ENCODE results near the gene ALK.

DNA sequence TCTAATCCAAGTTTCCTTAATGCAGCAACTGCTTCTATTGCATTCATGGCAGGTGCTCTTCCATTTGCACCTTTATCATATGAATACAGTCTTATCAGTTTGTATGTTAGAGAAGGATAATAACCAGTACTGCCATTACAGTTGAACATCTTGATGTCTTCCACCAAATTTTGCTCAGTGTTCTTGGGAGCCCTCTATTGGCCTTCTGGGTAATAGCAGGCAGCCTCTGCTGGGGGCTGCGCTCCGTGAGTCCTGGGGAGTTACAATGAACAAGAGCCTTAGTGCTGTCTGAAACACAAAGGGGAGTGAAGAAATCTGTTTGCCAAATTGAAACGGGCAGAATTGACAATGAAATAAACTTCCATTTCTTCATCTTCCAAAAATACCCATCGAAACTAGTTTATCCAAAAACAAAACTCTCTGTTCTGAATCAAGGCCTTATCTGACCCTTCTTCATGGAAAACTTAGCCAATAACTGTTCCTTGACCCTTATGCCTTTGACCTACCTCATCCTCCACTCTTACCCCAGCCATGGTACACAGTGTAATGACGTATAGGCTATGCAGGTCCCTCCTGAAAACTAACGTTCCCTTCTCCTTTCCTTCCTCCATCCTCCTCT lies 79.9 kb downstream of the ALK start:
- TF ChIP-seq POLR2AphosphoS5 (IDR thresholded peaks at IDR 0.05; ENCODE audit: borderline replicate concordance, low read depth, low read length) (no peak), FOXP2 (optimal IDR thresholded peaks at IDR 0.05; ENCODE audit: control extremely low read depth, extremely low read length, insufficient read depth) (no peak)
